ENCODE results near the gene S100P. TPM values are rescaled to one million over a fixed set of nuclear protein-coding genes. Genes with fewer than 3 reads are reported as not detected.

Gene S100P
- total RNA-seq, 1 donor: not detected

- no peak for DNase-seq (ENCODE audit: low read depth)
- H3K4me3 ChIP-seq (ENCODE audit: low read depth, low read length): no peak overlapping the region
- no peak for TF ChIP-seq CTCF (IDR thresholded peaks at IDR 0.05; ENCODE audit: insufficient read depth, low read length)
These were observed 46.2 kb downstream of the S100P start for GRCh38 chr4:6739920-6740319.

GRCh38 chr4:6740347-6740746 lies 46.7 kb downstream of the S100P start:
- no peak overlapping the region for H3K4me3 ChIP-seq (ENCODE audit: low read depth, low read length)
- DNase-seq (ENCODE audit: low read depth): no peak
- no peak for TF ChIP-seq CTCF (IDR thresholded peaks at IDR 0.05; ENCODE audit: insufficient read depth, low read length)

GRCh38 chr4:6742507-6742906 lies 48.8 kb downstream of the S100P start:
- TF ChIP-seq CTCF (IDR thresholded peaks at IDR 0.05; ENCODE audit: insufficient read depth, low read length): no peak
- H3K4me3 ChIP-seq (ENCODE audit: low read depth, low read length): no peak overlapping the region
- DNase-seq (ENCODE audit: low read depth): no peak

- no peak overlapping the region for H3K4me3 ChIP-seq (ENCODE audit: low read depth, low read length)
- DNase-seq (ENCODE audit: low read depth): no peak
- TF ChIP-seq CTCF (IDR thresholded peaks at IDR 0.05; ENCODE audit: insufficient read depth, low read length): no peak
These were observed 49.3 kb downstream of the S100P start for GRCh38 chr4:6742989-6743388.

Other genes starting within 250 kb of the S100P start
- gene PPP2R2C, start 221.3 kb upstream of the S100P start, total RNA-seq (ENCODE audit: low replicate concordance): 0.49 TPM in 1 of 2 replicates, not detected in the other
- gene MAN2B2, start 118.7 kb upstream of the S100P start, total RNA-seq (ENCODE audit: low replicate concordance): 17.3 and 25.9 TPM in 2 replicates
- gene MRFAP1, start 53.2 kb upstream of the S100P start, total RNA-seq (ENCODE audit: low replicate concordance): 142 and 482 TPM in 2 replicates
- gene MRFAP1L1, start 16.0 kb downstream of the S100P start, total RNA-seq (ENCODE audit: low replicate concordance): 48.8 and 342 TPM in 2 replicates
- gene BLOC1S4, start 22.3 kb downstream of the S100P start, total RNA-seq (ENCODE audit: low replicate concordance): 5.4 and 7.0 TPM in 2 replicates
- gene KIAA0232, start 88.8 kb downstream of the S100P start, total RNA-seq (ENCODE audit: low replicate concordance): 18.1 and 28.7 TPM in 2 replicates
- gene TBC1D14, start 215.9 kb downstream of the S100P start, total RNA-seq (ENCODE audit: low replicate concordance): 34.0 and 65.1 TPM in 2 replicates

All from fibroblast of the aortic adventitia (primary cell).